SK-N-SH (cell line): ENCODE data around the gene TYW1B. TPM values are rescaled to one million over a fixed set of nuclear protein-coding genes. Genes with fewer than 3 reads are reported as not detected.
"Not testable (repeated sequence)": the region's sequence is repeated elsewhere in the genome, so short reads cannot be mapped to it uniquely, and the experiment has no call there.

Source experiments
- CTCF ChIA-PET: fragments of 300-600, 350-600 bp; formaldehyde crosslinking; extraction: SDS; loops from one replicate; lab custom pipeline; 2021; lab: Yijun Ruan, JAX
- POLR2A ChIA-PET: fragments of 350-600 bp; sonication (Branson Sonifier 250); formaldehyde crosslinking; extraction: SDS; loops from one replicate; lab custom pipeline; 2020; ENCODE audit warnings: antibody characterized with exemption, inconsistent platforms; lab: Yijun Ruan, JAX
- DNase-seq: peaks from one replicate; pipeline ENCODE4 v3.0.0; 2012
- H2AFZ ChIP-seq: fragments of 200-600 bp; sonication (generic); 2 replicates; pipeline ENCODE4 v1.8.1; 2016; ENCODE audit warnings: antibody characterized with exemption, mild to moderate bottlenecking, low read depth
- H3F3A ChIP-seq: fragments of 200-600 bp; sonication (generic); replicated peaks from 2 replicates; pipeline ENCODE3; 2016; ENCODE audit warnings: antibody characterized with exemption, mild to moderate bottlenecking; ENCODE audit not compliant: insufficient read depth
- H3K27ac ChIP-seq, 2 experiments: fragments of 200-500 bp in 1 of 2; fragments of 200-600 bp in 1 of 2; sonication (Bioruptor generic) in 1 of 2; sonication (generic), shearing (Covaris generic) in 1 of 2; 2 replicates each; pipeline versions ENCODE4 v1.5.1 to v1.6.1; 2014 to 2016; ENCODE audit warnings: low read depth in 2 of 2, inconsistent platforms in 1 of 2, low read length in 1 of 2, mild to moderate bottlenecking in 1 of 2, mixed read lengths in 1 of 2
- H3K27me3 ChIP-seq: fragments of 200-600 bp; sonication (generic), shearing (Covaris generic); 2 replicates; pipeline ENCODE4 v1.6.1; 2016; ENCODE audit warnings: mixed run types; ENCODE audit not compliant: insufficient read depth
- H3K36me3 ChIP-seq, 2 experiments: fragments of 200-500 bp in 1 of 2; fragments of 200-600 bp in 1 of 2; sonication (Bioruptor generic) in 1 of 2; sonication (generic) in 1 of 2; replicated peaks in 1 of 2; 2 replicates each; pipeline versions ENCODE3 to v1.5.1; 2014 to 2016; ENCODE audit warnings: low read length in 1 of 2, mild to moderate bottlenecking in 1 of 2; ENCODE audit not compliant: insufficient read depth in 2 of 2, control insufficient read depth in 1 of 2
- H3K4me1 ChIP-seq, 2 experiments: fragments of 200-500 bp in 1 of 2; fragments of 200-600 bp in 1 of 2; sonication (Bioruptor generic) in 1 of 2; sonication (generic), shearing (Covaris generic) in 1 of 2; 2 replicates each; pipeline versions ENCODE4 v1.5.1 to v1.6.1; 2014 to 2016; ENCODE audit warnings: low read depth in 1 of 2, low read length in 1 of 2, mixed run types in 1 of 2; ENCODE audit not compliant: insufficient read depth in 2 of 2, control insufficient read depth in 1 of 2
- H3K4me2 ChIP-seq: fragments of 200-600 bp; sonication (generic), shearing (Covaris generic); 2 replicates; pipeline ENCODE4 v1.6.1; 2017; ENCODE audit warnings: mixed run types
- H3K4me3 ChIP-seq, 2 experiments: fragments of 200-500 bp in 1 of 2; fragments of 200-600 bp in 1 of 2; sonication (Bioruptor generic) in 1 of 2; sonication (generic), shearing (Covaris generic) in 1 of 2; 2 replicates each; pipeline versions ENCODE4 v1.5.1 to v1.8.1; 2014 to 2016; ENCODE audit warnings: low read depth in 2 of 2, inconsistent platforms in 1 of 2, low read length in 1 of 2, mild to moderate bottlenecking in 1 of 2, mixed read lengths in 1 of 2, moderate library complexity in 1 of 2
- H3K79me2 ChIP-seq: fragments of 200-600 bp; sonication (generic); 2 replicates; pipeline ENCODE4 v1.8.1; 2017; ENCODE audit warnings: mild to moderate bottlenecking; ENCODE audit not compliant: insufficient read depth
- H3K9ac ChIP-seq: fragments of 200-600 bp; sonication (generic); 2 replicates; pipeline ENCODE4 v1.6.1; 2017; ENCODE audit warnings: mixed run types
- H3K9me2 ChIP-seq: fragments of 200-600 bp; sonication (generic); 2 replicates; pipeline ENCODE4 v1.6.1; 2017; ENCODE audit warnings: mixed run types
- H3K9me3 ChIP-seq: fragments of 200-600 bp; sonication (generic); 2 replicates; pipeline ENCODE4 v1.6.1; 2017; ENCODE audit warnings: mixed run types, mild to moderate bottlenecking, moderate library complexity
- H4K20me1 ChIP-seq: fragments of 200-600 bp; sonication (generic); 2 replicates; pipeline ENCODE4 v1.6.1; 2017; ENCODE audit warnings: mild to moderate bottlenecking, mixed run types; ENCODE audit not compliant: insufficient read depth
- EP300 ChIP-seq, 2 experiments: IDR thresholded peaks; 2 replicates each; pipeline versions ENCODE4 v1.4.0 to v1.6.1; 2012; ENCODE audit warnings: borderline replicate concordance in 1 of 2, low read depth in 1 of 2, low read length in 1 of 2
- FOSL2 ChIP-seq: IDR thresholded peaks from 2 replicates; pipeline ENCODE4 v1.4.0; 2012; ENCODE audit warnings: low read depth, mild to moderate bottlenecking, moderate library complexity, borderline replicate concordance
- GABPA ChIP-seq: IDR thresholded peaks from 2 replicates; pipeline ENCODE4 v1.4.0; 2012; ENCODE audit warnings: low read depth, mild to moderate bottlenecking
- MXI1 ChIP-seq: IDR thresholded peaks from 2 replicates; pipeline ENCODE4 v1.6.1; 2012; ENCODE audit warnings: mild to moderate bottlenecking, low read depth, low read length, improper control_type of control experiment
- NRF1 ChIP-seq: IDR thresholded peaks from 2 replicates; pipeline ENCODE4 v1.6.1; 2012; ENCODE audit warnings: low read depth, mild to moderate bottlenecking, low read length
- POLR2AphosphoS5 ChIP-seq: IDR thresholded peaks from 2 replicates; pipeline ENCODE4 v1.6.1; 2012; ENCODE audit warnings: low read depth, low read length
- RAD21 ChIP-seq: IDR thresholded peaks from 2 replicates; pipeline ENCODE4 v1.6.1; 2012; ENCODE audit warnings: mild to moderate bottlenecking, low read length
- RFX5 ChIP-seq: IDR thresholded peaks from 2 replicates; pipeline ENCODE4 v1.6.1; 2012; ENCODE audit warnings: mild to moderate bottlenecking, improper control_type of control experiment, low read length
- SMC3 ChIP-seq: IDR thresholded peaks from 2 replicates; pipeline ENCODE4 v1.6.1; 2012; ENCODE audit warnings: low read depth, low read length, improper control_type of control experiment
- TEAD4 ChIP-seq: IDR thresholded peaks from 2 replicates; pipeline ENCODE4 v1.4.0; 2012; ENCODE audit warnings: mild to moderate bottlenecking, borderline replicate concordance; ENCODE audit not compliant: insufficient read depth
- YY1 ChIP-seq: IDR thresholded peaks from 2 replicates; pipeline ENCODE4 v1.4.0; 2012; ENCODE audit warnings: low read depth, mild to moderate bottlenecking
- WGBS: methylation state at CpG from one replicate; pipeline ENCODE4 v1.1.6; 2017; ENCODE audit warnings: low lambda C conversion rate; 5-methylcytosine and 5-hydroxymethylcytosine counted together
- polyA plus RNA-seq, 3 experiments: library from polyadenylated mRNA; depleted of rRNA; stranded (reverse); fragments of >200 nt; gene quantifications; 2 replicates each; pipeline ENCODE4 v1.2.3, GENCODE V29; 2012
- TF ChIP-seq, protein P1 (sequence below): fragments of 150-350 bp; IDR thresholded peaks from 2 replicates; pipeline ENCODE4 v1.6.1; 2017; ENCODE audit warnings: antibody characterized with exemption, low read length, low read depth, borderline replicate concordance
- TF ChIP-seq, protein P2 (sequence below): IDR thresholded peaks from 2 replicates; pipeline ENCODE4; 2012
- TF ChIP-seq, protein P3 (sequence below): IDR thresholded peaks from 2 replicates; pipeline ENCODE4 v1.4.0; 2012; ENCODE audit warnings: low read depth
- TF ChIP-seq, protein P4 (sequence below): IDR thresholded peaks from 2 replicates; pipeline ENCODE4 v1.4.0; 2012; ENCODE audit warnings: low read depth, borderline replicate concordance
- TF ChIP-seq, protein P5 (sequence below): fragments of 200-600 bp; sonication (generic); IDR thresholded peaks from 2 replicates; pipeline ENCODE4 v1.6.1; 2017; ENCODE audit warnings: antibody characterized with exemption, mild to moderate bottlenecking, moderate library complexity
- TF ChIP-seq, protein P6 (sequence below): fragments of 150-350 bp; IDR thresholded peaks from 2 replicates; pipeline ENCODE4 v1.6.1; 2016; ENCODE audit warnings: mild to moderate bottlenecking, low read depth, low read length

TYW1B gene
- polyA plus RNA-seq, 1 of the 3 experiments (the other 2 are of a cell fraction), result 1.4 TPM

DNA sequence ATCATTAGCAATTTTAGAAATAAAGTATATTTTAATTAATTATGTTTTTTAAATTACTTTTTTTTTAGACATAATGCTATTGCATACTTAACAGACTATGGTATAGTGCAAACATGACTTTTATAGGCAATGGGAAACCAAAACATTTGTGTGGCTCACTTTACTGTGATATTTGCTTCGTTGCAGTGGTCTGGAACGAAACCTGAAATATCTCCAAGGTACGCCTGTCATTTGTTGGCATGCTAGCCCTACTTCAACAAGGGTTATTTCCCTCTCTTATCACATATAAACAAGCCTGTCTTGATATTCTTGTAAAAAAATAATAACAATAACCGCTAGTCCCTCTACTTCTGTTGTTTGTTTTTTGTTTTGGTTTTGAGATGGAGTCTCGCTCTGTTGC, 74.2 kb downstream of the TYW1B start (continued):
- TF ChIP-seq, protein P1, sequence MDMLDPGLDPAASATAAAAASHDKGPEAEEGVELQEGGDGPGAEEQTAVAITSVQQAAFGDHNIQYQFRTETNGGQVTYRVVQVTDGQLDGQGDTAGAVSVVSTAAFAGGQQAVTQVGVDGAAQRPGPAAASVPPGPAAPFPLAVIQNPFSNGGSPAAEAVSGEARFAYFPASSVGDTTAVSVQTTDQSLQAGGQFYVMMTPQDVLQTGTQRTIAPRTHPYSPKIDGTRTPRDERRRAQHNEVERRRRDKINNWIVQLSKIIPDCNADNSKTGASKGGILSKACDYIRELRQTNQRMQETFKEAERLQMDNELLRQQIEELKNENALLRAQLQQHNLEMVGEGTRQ, result no peak
- TF ChIP-seq, protein P2, sequence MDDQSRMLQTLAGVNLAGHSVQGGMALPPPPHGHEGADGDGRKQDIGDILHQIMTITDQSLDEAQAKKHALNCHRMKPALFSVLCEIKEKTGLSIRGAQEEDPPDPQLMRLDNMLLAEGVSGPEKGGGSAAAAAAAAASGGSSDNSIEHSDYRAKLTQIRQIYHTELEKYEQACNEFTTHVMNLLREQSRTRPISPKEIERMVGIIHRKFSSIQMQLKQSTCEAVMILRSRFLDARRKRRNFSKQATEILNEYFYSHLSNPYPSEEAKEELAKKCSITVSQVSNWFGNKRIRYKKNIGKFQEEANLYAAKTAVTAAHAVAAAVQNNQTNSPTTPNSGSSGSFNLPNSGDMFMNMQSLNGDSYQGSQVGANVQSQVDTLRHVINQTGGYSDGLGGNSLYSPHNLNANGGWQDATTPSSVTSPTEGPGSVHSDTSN, result no peak

DNA sequence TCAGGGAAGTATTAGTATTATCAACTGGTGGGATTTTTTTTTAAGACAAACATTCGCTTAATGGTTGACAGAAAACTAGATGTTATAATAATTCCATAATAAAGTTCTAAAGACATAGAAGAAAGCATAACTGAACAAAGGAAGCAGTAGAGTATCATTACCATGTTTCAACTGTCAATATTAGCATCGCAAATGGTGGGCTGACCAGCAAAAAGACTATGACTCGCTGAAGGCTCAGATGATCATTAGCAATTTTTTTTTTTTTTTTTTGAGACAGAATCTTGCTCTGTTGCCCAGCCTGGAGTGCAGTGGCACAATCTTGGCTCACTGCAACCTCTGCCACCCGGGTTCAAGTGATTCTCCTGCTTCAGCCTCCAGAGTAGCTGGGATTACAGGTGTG, 74.8 kb downstream of the TYW1B start:
- H3K27me3 ChIP-seq, H3K4me2 ChIP-seq, CTCF ChIA-PET, H3K79me2 ChIP-seq, H3K36me3 ChIP-seq, H3K27ac ChIP-seq, H3K9ac ChIP-seq, H2AFZ ChIP-seq, H3K9me2 ChIP-seq, H3K4me1 ChIP-seq, DNase-seq, H4K20me1 ChIP-seq, H3K9me3 ChIP-seq, POLR2A ChIA-PET, H3F3A ChIP-seq, H3K4me3 ChIP-seq: not testable (repeated sequence)
- 93% methylated on average over 4 of the region's 4 CpGs for WGBS

DNA sequence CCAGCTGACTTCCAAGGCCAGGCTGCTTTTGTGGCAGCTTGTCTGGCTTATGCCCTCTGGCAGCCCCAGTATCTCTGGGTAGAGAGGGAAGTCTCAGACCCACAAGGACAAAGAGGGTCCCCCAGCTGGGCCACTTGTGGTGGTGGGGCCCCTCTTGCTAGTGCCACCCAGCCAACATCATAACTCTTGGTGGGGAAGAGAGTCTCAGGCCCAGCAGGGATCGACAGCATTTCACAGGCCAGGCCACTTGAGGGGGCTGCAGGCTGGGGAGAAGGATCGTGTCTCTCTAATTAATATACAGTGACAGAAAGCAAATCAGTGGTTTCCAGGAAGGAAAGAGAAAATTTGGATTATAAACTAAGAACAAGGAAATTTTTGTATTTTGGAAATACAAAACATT, 76.0 kb downstream of the TYW1B start:
- Histone ChIP-seq H3K9ac (no peak overlapping the region), H3K4me3 (peak overlapping the region in 1 of 2 experiments; percentile 49; a peak in 1 of 4 replicates), H3K79me2 (no peaks in the 10 kb centered on the region), H3K4me2 (no peak overlapping the region), H2AFZ (no peak overlapping the region), H3K27ac (no peak overlapping the region), H3K36me3 (no peaks in the 10 kb centered on the region), H3K9me2 (no peaks in the 10 kb centered on the region), H3K4me1 (no peaks in the 10 kb centered on the region), H3K27me3 (no peaks in the 10 kb centered on the region), H3F3A (peaks cover 3% of the 10 kb centered on the region), H4K20me1 (no peaks in the 10 kb centered on the region), H3K9me3 (no peaks in the 10 kb centered on the region)
- ChIA-PET CTCF (interaction anchor here (0.6 kb wide), 1 partner anchor 35 kb away, joined by 3 read pairs; no protein-coding TSS in a partner anchor), POLR2A (no interaction called here)
- DNase-seq, result peak; percentile 29
- 92% methylated on average over 2 of the region's 2 CpGs for WGBS
- TF ChIP-seq MXI1 (no peak), EP300 (IDR thresholded peaks at IDR 0.05; ENCODE audit: borderline replicate concordance in 1 of 2, low read depth in 1 of 2, low read length in 1 of 2) (no peak), RAD21 (peak; percentile 56), POLR2AphosphoS5 (no peak), TEAD4 (no peak), YY1 (no peak), RFX5 (no peak), GABPA (no peak), SMC3 (peak; percentile 15; the same call in 1 of the 2 replicates), FOSL2 (no peak), NRF1 (no peak)
- TF ChIP-seq, protein P3, sequence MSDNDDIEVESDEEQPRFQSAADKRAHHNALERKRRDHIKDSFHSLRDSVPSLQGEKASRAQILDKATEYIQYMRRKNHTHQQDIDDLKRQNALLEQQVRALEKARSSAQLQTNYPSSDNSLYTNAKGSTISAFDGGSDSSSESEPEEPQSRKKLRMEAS, result no peak
- TF ChIP-seq, protein P4, sequence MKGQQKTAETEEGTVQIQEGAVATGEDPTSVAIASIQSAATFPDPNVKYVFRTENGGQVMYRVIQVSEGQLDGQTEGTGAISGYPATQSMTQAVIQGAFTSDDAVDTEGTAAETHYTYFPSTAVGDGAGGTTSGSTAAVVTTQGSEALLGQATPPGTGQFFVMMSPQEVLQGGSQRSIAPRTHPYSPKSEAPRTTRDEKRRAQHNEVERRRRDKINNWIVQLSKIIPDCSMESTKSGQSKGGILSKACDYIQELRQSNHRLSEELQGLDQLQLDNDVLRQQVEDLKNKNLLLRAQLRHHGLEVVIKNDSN, result no peak
- TF ChIP-seq, protein P5, sequence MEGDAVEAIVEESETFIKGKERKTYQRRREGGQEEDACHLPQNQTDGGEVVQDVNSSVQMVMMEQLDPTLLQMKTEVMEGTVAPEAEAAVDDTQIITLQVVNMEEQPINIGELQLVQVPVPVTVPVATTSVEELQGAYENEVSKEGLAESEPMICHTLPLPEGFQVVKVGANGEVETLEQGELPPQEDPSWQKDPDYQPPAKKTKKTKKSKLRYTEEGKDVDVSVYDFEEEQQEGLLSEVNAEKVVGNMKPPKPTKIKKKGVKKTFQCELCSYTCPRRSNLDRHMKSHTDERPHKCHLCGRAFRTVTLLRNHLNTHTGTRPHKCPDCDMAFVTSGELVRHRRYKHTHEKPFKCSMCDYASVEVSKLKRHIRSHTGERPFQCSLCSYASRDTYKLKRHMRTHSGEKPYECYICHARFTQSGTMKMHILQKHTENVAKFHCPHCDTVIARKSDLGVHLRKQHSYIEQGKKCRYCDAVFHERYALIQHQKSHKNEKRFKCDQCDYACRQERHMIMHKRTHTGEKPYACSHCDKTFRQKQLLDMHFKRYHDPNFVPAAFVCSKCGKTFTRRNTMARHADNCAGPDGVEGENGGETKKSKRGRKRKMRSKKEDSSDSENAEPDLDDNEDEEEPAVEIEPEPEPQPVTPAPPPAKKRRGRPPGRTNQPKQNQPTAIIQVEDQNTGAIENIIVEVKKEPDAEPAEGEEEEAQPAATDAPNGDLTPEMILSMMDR, result peak; percentile 49
- TF ChIP-seq, protein P2, result no peak
- TF ChIP-seq, protein P6, sequence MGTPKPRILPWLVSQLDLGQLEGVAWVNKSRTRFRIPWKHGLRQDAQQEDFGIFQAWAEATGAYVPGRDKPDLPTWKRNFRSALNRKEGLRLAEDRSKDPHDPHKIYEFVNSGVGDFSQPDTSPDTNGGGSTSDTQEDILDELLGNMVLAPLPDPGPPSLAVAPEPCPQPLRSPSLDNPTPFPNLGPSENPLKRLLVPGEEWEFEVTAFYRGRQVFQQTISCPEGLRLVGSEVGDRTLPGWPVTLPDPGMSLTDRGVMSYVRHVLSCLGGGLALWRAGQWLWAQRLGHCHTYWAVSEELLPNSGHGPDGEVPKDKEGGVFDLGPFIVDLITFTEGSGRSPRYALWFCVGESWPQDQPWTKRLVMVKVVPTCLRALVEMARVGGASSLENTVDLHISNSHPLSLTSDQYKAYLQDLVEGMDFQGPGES, result no peak
- TF ChIP-seq, protein P1, result no peak
